ENCODE data around the gene GP5. TPM values are rescaled to one million over a fixed set of nuclear protein-coding genes. Genes with fewer than 3 reads are reported as not detected.

Gene GP5
- total RNA-seq, 1 experiment from 2014 or later: 0.21 TPM

- H3K36me3 Mint-ChIP-seq (ENCODE audit: insufficient read depth, unreplicated experiment): peaks cover 31% of the 10 kb centered on the region
- no peaks in the 10 kb centered on the region for H3K27me3 Mint-ChIP-seq (ENCODE audit: unreplicated experiment)
- intact Hi-C loops (cut with micrococcal nuclease; ENCODE audit: unreplicated experiment): no loop called here
- no peak for DNase-seq
- H3K27ac Mint-ChIP-seq (ENCODE audit: unreplicated experiment): no peak overlapping the region
- H3K4me3 Mint-ChIP-seq (ENCODE audit: low read depth, unreplicated experiment): no peak overlapping the region
- no peaks in the 10 kb centered on the region for H3K9me3 Mint-ChIP-seq (ENCODE audit: low read depth, unreplicated experiment)
- no peaks in the 10 kb centered on the region for H3K4me1 Mint-ChIP-seq (ENCODE audit: low read depth, unreplicated experiment)
- no peak for TF ChIP-seq CTCF (IDR thresholded peaks at IDR 0.05; ENCODE audit: unreplicated experiment)
- CTCF ChIA-PET: no interaction called here
- no TSS peak for BruUV-seq (replicated peaks)
Measured at GRCh38 chr3:194423317-194423716, 24.3 kb upstream of the GP5 start.

GRCh38 chr3:194422188-194422587 lies 23.1 kb upstream of the GP5 start:
- peaks cover 39% of the 10 kb centered on the region for H3K36me3 Mint-ChIP-seq (ENCODE audit: insufficient read depth, unreplicated experiment)
- no peaks in the 10 kb centered on the region for H3K4me1 Mint-ChIP-seq (ENCODE audit: low read depth, unreplicated experiment)
- H3K27me3 Mint-ChIP-seq (ENCODE audit: unreplicated experiment): no peaks in the 10 kb centered on the region
- intact Hi-C loops (cut with micrococcal nuclease; ENCODE audit: unreplicated experiment): no loop called here
- DNase-seq: no peak
- no peaks in the 10 kb centered on the region for H3K9me3 Mint-ChIP-seq (ENCODE audit: low read depth, unreplicated experiment)
- TF ChIP-seq CTCF (IDR thresholded peaks at IDR 0.05; ENCODE audit: unreplicated experiment): no peak
- CTCF ChIA-PET: interaction anchor here (0.9 kb wide), 1 partner anchor 172 kb away, joined by 3 read pairs; no protein-coding TSS in a partner anchor
- no peak overlapping the region for H3K27ac Mint-ChIP-seq (ENCODE audit: unreplicated experiment)
- BruUV-seq (replicated peaks): no TSS peak
- H3K4me3 Mint-ChIP-seq (ENCODE audit: low read depth, unreplicated experiment): no peak overlapping the region

- no peak for DNase-seq
- no peak overlapping the region for H3K4me3 Mint-ChIP-seq (ENCODE audit: low read depth, unreplicated experiment)
- CTCF ChIA-PET: no interaction called here
- intact Hi-C loops (cut with micrococcal nuclease; ENCODE audit: unreplicated experiment): no loop called here
- H3K9me3 Mint-ChIP-seq (ENCODE audit: low read depth, unreplicated experiment): no peaks in the 10 kb centered on the region
- H3K27me3 Mint-ChIP-seq (ENCODE audit: unreplicated experiment): no peaks in the 10 kb centered on the region
- peaks cover 36% of the 10 kb centered on the region for H3K36me3 Mint-ChIP-seq (ENCODE audit: insufficient read depth, unreplicated experiment)
- no peak overlapping the region for H3K27ac Mint-ChIP-seq (ENCODE audit: unreplicated experiment)
- H3K4me1 Mint-ChIP-seq (ENCODE audit: low read depth, unreplicated experiment): no peaks in the 10 kb centered on the region
- no peak for TF ChIP-seq CTCF (IDR thresholded peaks at IDR 0.05; ENCODE audit: unreplicated experiment)
- BruUV-seq (replicated peaks): no TSS peak
Measured at GRCh38 chr3:194418671-194419070, 19.6 kb upstream of the GP5 start.

GRCh38 chr3:194407423-194407822 lies 8.4 kb upstream of the GP5 start:
- CTCF ChIA-PET: interaction anchor here (0.6 to 0.7 kb wide), 2 partner anchors 74 to 187 kb away, joined by 3 to 5 read pairs; no protein-coding TSS in a partner anchor
- peaks cover 61% of the 10 kb centered on the region for H3K36me3 Mint-ChIP-seq (ENCODE audit: insufficient read depth, unreplicated experiment)
- BruUV-seq (replicated peaks): no TSS peak

More at GRCh38 chr3:194407423-194407822, 8.4 kb upstream of the GP5 start:
- no peaks in the 10 kb centered on the region for H3K27me3 Mint-ChIP-seq (ENCODE audit: unreplicated experiment)
- H3K27ac Mint-ChIP-seq (ENCODE audit: unreplicated experiment): no peak overlapping the region
- TF ChIP-seq CTCF (IDR thresholded peaks at IDR 0.05; ENCODE audit: unreplicated experiment): no peak
- H3K9me3 Mint-ChIP-seq (ENCODE audit: low read depth, unreplicated experiment): no peaks in the 10 kb centered on the region
- intact Hi-C loops (cut with micrococcal nuclease; ENCODE audit: unreplicated experiment): no loop called here
- no peak overlapping the region for H3K4me3 Mint-ChIP-seq (ENCODE audit: low read depth, unreplicated experiment)
- H3K4me1 Mint-ChIP-seq (ENCODE audit: low read depth, unreplicated experiment): peaks cover 9% of the 10 kb centered on the region
- no peak for DNase-seq

Data from Calu3 (cell line).